ENCODE measurements around the gene AK4.

Gene AK4

GRCh38 chr1:65178235-65178634, 30.2 kb downstream of the AK4 start:
- TF ChIP-seq, protein P1, sequence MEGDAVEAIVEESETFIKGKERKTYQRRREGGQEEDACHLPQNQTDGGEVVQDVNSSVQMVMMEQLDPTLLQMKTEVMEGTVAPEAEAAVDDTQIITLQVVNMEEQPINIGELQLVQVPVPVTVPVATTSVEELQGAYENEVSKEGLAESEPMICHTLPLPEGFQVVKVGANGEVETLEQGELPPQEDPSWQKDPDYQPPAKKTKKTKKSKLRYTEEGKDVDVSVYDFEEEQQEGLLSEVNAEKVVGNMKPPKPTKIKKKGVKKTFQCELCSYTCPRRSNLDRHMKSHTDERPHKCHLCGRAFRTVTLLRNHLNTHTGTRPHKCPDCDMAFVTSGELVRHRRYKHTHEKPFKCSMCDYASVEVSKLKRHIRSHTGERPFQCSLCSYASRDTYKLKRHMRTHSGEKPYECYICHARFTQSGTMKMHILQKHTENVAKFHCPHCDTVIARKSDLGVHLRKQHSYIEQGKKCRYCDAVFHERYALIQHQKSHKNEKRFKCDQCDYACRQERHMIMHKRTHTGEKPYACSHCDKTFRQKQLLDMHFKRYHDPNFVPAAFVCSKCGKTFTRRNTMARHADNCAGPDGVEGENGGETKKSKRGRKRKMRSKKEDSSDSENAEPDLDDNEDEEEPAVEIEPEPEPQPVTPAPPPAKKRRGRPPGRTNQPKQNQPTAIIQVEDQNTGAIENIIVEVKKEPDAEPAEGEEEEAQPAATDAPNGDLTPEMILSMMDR (IDR thresholded peaks at IDR 0.05): no peak
- H3K4me3 ChIP-seq: no peak overlapping the region
- no peak overlapping the region for H3K27ac ChIP-seq
- no peak for DNase-seq (ENCODE audit: low spot score)

DNA sequence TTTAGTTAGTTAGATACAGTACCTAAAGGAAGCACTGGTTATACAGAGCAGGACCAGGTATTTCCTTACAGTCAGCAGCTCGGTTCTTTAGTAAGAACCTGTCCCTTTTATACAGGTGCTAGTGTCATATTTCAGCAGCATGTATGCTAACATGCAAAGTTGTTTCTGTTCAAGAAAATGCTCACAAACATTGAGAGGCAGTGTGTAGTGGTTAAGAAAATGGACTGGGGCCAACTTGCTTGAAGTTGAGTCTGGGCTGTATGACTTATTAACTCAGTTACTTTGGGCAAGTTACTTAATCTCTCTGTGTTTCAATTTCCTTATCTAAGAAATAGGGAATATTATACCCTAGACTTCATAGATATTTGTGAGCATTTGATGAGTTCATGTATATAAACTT, 31.1 kb downstream of the AK4 start:
- TF ChIP-seq, protein P1 (IDR thresholded peaks at IDR 0.05): no peak
- Histone ChIP-seq H3K4me3 (no peak overlapping the region), H3K27ac (no peak overlapping the region)
- no peak for DNase-seq (ENCODE audit: low spot score)

GRCh38 chr1:65180977-65181376, 33.0 kb downstream of the AK4 start:
- DNase-seq (ENCODE audit: low spot score): no peak
- H3K4me3 ChIP-seq: no peak overlapping the region
- no peak overlapping the region for H3K27ac ChIP-seq
- TF ChIP-seq, protein P1 (IDR thresholded peaks at IDR 0.05): no peak

DNA sequence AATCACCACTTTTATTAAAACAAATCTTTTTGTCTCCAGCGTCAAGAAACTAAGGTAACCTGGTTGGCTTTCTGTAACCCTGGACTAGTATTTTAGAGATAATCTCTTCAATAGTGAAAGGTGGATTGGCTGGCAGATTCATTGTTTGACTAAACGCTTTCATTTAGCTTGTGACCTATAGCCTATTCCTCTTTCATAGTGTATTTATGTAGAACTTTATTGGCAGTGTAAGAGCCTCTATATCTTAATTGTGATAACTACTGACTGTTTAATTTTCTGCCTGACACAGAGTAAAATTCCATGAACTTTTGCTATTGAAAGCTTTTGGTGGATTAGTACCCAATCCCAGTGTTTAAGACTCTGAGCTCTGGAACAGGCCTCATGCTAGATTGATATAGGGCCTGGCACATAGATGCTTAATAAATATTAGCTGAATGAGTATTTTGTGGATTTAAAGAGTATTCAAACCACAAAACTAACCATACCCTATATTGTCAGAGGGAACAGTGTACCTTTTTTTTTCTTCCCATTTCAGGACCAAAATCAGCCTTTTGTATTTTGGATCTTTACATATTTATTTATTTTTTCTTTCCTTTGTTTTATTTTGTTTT, 34.8 kb downstream of the AK4 start:
- DNase-seq (ENCODE audit: low spot score): no peak
- no peak overlapping the region for H3K4me3 ChIP-seq
- TF ChIP-seq, protein P1 (IDR thresholded peaks at IDR 0.05): no peak
- no peak overlapping the region for H3K27ac ChIP-seq

DNA sequence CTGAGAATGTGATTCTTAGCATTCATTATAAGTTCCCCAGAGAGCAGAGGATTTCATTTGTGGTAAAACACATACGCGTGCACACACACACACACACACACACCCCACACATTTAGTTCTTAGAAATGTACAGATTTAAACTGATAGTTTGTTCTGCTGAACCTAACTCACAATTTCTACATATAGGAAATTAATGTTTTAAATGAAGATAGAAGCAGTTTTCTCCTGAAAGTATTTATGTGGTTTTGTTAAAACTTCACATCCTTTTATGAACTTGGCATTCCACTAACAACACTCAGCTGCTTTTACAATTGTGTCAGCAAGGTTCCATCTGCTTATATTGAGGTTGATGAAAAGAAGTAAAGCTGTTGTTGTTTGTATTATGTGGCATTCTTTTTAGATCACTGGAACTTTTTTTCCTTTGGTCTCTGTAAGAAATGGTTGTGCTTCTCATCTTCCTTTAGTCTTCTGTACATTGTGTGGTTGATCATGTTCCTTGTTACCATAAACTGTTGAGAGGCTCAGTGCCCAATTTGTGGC, 41.6 kb downstream of the AK4 start:
- Histone ChIP-seq H3K4me3 (no peak overlapping the region), H3K27ac (no peak overlapping the region)
- TF ChIP-seq, protein P1 (IDR thresholded peaks at IDR 0.05): no peak
- DNase-seq (ENCODE audit: low spot score): no peak

- TF ChIP-seq, protein P1 (IDR thresholded peaks at IDR 0.05): no peak
- Histone ChIP-seq H3K4me3 (no peak overlapping the region), H3K27ac (no peak overlapping the region)
- DNase-seq (ENCODE audit: low spot score): no peak
Measured at GRCh38 chr1:65190229-65190628, 42.2 kb downstream of the AK4 start.

DNA sequence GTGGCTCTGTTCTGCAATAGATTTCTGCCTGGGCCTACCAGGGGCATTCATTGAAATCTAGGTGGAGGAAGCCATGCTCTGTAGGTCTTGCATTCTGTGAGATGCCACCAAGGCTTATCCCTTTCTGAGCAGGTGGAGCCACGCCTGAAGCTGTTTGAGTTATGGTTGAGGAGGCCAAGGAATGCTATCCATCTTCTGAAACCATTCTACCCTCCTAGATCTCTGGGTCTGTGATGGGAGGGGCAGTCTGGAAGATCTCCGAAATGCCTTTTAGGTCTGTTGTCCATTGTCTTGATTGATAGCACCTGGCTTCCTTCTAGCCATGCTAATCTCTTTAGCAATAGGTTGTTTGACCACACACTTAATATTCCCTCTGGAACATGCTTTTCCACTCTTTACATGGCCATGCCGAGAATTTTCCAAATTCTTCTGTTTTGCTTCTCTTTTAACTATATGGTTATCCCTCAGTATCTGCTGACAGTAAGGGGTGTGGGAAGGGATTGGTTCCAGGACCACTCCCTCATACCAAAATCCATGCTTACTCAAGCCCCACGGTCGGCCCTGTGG, 45.2 kb downstream of the AK4 start:
- DNase-seq (ENCODE audit: low spot score): no peak
- no peak overlapping the region for H3K27ac ChIP-seq
- no peak overlapping the region for H3K4me3 ChIP-seq
- TF ChIP-seq, protein P1 (IDR thresholded peaks at IDR 0.05): no peak

All from coronary artery (tissue), 2 donors.